Calu3 (cell line): ENCODE measurements around the gene ADRA2A. TPM values are rescaled to one million over a fixed set of nuclear protein-coding genes. Genes with fewer than 3 reads are reported as not detected.

Experiments
- BruUV-seq: library from RNA; stranded (reverse); fragments of 400-500 nt; replicated peaks from 2 replicates; lab custom pipeline; 2021; lab: Mats Ljungman, UMichigan
- CTCF ChIA-PET: fragments of 300-600 bp; sonication (Branson Sonifier 250); formaldehyde crosslinking; loops from one replicate; lab custom pipeline; 2022; ENCODE audit warnings: antibody characterized with exemption; lab: Charles Lee
- DNase-seq: peaks from one replicate; pipeline ENCODE4 v3.0.0; 2022
- H3K27ac Mint-ChIP-seq: one replicate; pipeline ENCODE4 v1.8.0; 2022; ENCODE audit warnings: mixed read lengths; ENCODE audit not compliant: unreplicated experiment
- H3K27me3 Mint-ChIP-seq: one replicate; pipeline ENCODE4 v1.8.0; 2022; ENCODE audit warnings: mixed read lengths; ENCODE audit not compliant: unreplicated experiment
- H3K36me3 Mint-ChIP-seq: one replicate; pipeline ENCODE4 v1.8.0; 2022; ENCODE audit warnings: mild to moderate bottlenecking, moderate library complexity, mixed read lengths; ENCODE audit not compliant: insufficient read depth, unreplicated experiment
- H3K4me1 Mint-ChIP-seq: one replicate; pipeline ENCODE4 v1.8.0; 2022; ENCODE audit warnings: mild to moderate bottlenecking, low read depth, mixed read lengths; ENCODE audit not compliant: unreplicated experiment
- H3K4me3 Mint-ChIP-seq: one replicate; pipeline ENCODE4 v1.8.0; 2022; ENCODE audit warnings: mild to moderate bottlenecking, low read depth, moderate library complexity, mixed read lengths; ENCODE audit not compliant: unreplicated experiment
- H3K9me3 Mint-ChIP-seq: one replicate; pipeline ENCODE4 v1.8.0; 2022; ENCODE audit warnings: low read depth, mixed read lengths; ENCODE audit not compliant: unreplicated experiment
- CTCF ChIP-seq: fragments of 200-600 bp; IDR thresholded peaks from one replicate; pipeline ENCODE4 v1.8.0; 2022; ENCODE audit warnings: antibody characterized with exemption; ENCODE audit not compliant: unreplicated experiment
- intact Hi-C: fragments of 100-400 bp; cut with micrococcal nuclease; formaldehyde crosslinking; loops from one replicate; pipeline ENCODE4 v1.10.0; 2022; ENCODE audit not compliant: unreplicated experiment
- total RNA-seq: library from RNA; stranded (reverse); gene quantifications from 2 replicates; pipeline ENCODE4 v1.2.3, GENCODE V29; 2022

The ADRA2A gene
- total RNA-seq, 1 experiment from 2014 or later = 5.4 TPM

DNA sequence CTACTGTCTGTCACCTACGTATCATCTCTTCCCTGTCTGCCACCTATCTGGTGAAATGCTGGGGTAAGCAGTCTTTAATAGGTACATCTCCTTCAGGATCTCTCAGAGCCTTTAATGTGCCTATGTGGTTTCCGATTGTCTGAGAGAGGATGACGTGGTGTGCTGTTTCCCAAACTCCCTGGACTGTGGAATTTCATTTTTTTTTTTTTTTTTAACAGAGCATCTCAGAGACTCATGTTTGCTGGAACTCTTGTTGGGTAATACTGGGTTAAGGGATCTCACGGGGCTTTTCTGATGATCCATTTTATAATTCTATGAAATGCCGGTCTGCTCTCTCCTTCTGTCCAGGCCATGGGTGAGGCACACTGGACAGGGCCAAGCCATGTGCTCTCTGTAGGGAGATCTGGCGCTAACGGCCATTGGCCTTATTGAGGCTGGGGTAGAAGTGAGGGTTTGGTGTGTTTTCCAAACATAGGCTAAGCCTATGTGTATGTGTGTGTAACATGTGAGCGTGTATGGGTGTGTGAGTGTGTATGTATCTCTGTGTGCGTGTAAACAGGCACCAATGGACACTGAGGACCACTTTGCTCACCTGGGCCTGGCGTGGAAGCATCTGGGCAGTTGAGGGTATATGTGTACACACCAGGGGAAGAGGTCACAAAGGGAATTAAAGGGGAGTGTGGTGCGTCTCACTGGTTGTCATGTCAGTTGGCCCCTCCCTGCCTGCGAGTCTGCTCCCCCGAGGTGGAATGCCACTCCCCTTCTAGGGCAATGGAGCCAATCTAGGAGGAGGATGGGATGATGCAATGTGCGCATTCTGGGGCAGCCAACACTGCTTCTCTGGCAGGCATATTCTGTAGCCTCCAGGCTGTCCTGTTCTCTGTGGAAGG lies 7.8 kb downstream of the ADRA2A start:
- no peaks in the 10 kb centered on the region for H3K27me3 Mint-ChIP-seq
- no peak overlapping the region for H3K27ac Mint-ChIP-seq
- no peak for TF ChIP-seq CTCF
- H3K9me3 Mint-ChIP-seq = no peaks in the 10 kb centered on the region
- no peak overlapping the region for H3K4me3 Mint-ChIP-seq
- CTCF ChIA-PET = no interaction called here
- no peaks in the 10 kb centered on the region for H3K36me3 Mint-ChIP-seq
- BruUV-seq = no TSS peak
- peaks cover 5% of the 10 kb centered on the region for H3K4me1 Mint-ChIP-seq
- DNase-seq = no peak
- intact Hi-C loops = no loop called here

GRCh38 chr10:111085690-111086353 lies 9.0 kb downstream of the ADRA2A start:
- no peaks in the 10 kb centered on the region for H3K27me3 Mint-ChIP-seq
- intact Hi-C loops = no loop called here
- no peaks in the 10 kb centered on the region for H3K36me3 Mint-ChIP-seq
- no peak overlapping the region for H3K4me3 Mint-ChIP-seq
- CTCF ChIA-PET = no interaction called here
- no peak for TF ChIP-seq CTCF
- no peak for DNase-seq
- H3K9me3 Mint-ChIP-seq = no peaks in the 10 kb centered on the region
- no peaks in the 10 kb centered on the region for H3K4me1 Mint-ChIP-seq
- H3K27ac Mint-ChIP-seq = no peak overlapping the region
- no TSS peak for BruUV-seq

DNA sequence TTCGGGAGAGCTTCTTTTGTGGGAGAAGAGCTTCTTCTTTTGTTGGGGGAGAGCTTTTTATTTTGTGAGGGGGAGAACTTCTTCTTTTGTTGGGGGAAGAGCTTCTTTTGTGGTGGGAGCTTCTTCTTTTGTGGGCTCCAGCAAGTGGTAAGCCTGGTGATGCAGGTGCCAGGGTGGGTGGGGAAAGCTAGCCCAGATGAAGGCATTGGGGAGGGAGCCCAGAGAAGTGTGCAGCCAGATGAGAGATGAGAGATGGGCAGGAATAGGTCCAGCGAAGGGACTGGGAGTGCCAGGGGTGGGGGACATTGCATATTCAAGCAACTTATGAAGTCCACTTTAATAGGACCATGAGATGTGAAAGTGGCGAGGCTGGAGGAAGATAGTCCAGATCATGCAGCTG lies 9.7 kb downstream of the ADRA2A start:
- Mint-ChIP-seq H3K9me3 (no peaks in the 10 kb centered on the region), H3K27me3 (no peaks in the 10 kb centered on the region), H3K27ac (no peak overlapping the region), H3K4me1 (no peaks in the 10 kb centered on the region), H3K36me3 (no peaks in the 10 kb centered on the region), H3K4me3 (no peak overlapping the region)
- CTCF ChIA-PET = no interaction called here
- BruUV-seq = no TSS peak
- no peak for TF ChIP-seq CTCF
- intact Hi-C loops = no loop called here
- DNase-seq = no peak

- Mint-ChIP-seq H3K9me3 (no peaks in the 10 kb centered on the region), H3K4me1 (no peaks in the 10 kb centered on the region), H3K4me3 (no peak overlapping the region), H3K27ac (no peak overlapping the region), H3K36me3 (no peaks in the 10 kb centered on the region), H3K27me3 (no peaks in the 10 kb centered on the region)
- intact Hi-C loops = no loop called here
- no peak for DNase-seq
- CTCF ChIA-PET = no interaction called here
- no peak for TF ChIP-seq CTCF
- BruUV-seq = no TSS peak
Measured at GRCh38 chr10:111087331-111087756, 10.5 kb downstream of the ADRA2A start.
